Measurements from ENCODE around the gene PLCH1.

PLCH1 gene

DNA sequence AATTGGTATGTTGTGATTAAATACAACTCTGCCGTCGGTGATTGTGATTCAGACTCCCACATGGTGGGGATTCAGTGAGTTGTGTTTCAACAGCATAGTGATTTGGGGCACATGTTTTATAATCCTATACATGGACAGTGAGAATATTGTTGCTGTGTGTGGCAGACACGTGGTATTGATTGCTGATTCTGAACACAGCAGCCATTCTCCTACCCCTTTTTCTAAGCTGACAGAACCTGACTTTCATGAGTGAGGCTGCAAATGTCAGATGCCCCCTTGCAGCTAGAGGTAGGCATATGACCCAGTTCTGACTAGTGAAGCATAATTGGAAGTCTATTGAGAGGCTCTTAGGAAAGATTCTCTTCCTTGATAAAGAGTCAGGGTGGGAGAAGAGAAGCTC, 296.3 kb downstream of the PLCH1 start:
- no peak for DNase-seq

DNA sequence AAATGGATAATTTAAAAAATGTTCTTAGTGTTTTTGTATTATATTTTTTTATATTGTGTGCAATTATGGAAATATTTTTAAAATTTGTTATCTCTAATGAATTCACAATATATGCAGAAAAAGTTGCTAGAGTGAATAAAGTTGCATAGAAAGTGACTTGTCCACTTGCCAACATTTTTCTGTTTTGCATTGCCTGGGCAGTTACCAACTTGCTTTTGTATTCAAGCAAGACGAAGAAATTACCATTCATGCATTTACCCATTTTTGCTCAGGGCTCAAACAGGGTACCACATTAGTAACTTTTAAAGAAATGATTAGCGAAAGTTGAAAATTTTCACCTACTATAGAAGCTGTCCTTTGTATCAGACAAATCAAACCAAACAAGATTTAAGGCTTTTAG, 298.5 kb downstream of the PLCH1 start:
- no peak for DNase-seq

DNA sequence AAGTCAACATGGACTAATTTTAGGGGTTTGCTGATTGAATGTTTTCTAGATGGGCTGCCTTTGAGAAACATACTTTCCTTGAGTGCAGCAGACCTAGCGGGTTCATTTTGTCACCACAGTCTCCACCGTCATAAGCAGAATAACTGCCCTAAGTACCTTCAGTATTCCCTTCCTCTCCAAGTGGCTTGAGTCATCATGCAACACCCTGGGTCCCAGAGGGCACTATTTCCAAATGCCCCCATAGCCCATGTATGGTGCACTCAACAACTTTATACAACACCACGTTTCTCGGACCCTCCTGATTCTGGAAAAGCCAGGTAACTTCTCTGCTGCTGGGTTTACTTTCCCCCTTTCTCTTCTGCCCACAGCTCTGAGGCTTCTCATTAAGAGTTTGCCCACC, 300.1 kb downstream of the PLCH1 start:
- DNase-seq = no peak

DNA sequence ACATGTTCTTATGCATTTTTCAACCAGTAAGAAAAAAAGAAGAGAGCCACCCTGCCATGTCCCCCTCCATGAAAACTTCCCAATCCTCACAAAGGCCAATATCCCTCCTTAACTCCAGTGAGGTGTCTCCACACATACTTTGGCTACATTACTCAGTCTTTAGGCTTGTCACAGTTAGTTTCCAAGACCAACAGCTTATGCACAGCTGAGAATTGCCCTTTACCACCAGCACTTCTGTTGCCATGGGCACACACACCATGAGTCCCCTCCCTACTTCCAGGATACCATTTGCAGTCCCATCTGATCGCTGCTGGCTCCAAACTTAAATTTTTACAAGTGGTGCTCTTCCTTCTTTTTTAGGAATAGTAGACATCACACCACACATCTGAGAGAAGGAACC, 301.1 kb downstream of the PLCH1 start:
- DNase-seq = no peak

DNA sequence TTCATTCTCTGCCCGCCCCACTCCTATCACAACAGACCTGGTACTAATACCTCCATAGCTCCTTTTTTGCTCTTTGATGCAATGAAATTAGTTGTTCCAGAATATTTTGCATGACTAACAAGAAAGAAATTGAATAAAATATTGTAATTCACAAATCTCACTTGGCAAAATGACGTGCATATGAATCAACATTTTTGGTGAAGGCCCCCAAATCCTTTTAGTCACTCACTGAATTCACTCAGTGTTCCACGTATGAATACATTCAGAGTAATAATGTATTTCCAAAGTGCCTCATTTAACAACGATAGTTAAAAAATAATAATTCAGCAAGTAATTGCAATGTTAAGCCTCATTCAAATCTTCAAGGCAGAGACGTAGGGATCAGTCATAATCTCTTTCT, 302.8 kb downstream of the PLCH1 start:
- no peak for DNase-seq

DNA sequence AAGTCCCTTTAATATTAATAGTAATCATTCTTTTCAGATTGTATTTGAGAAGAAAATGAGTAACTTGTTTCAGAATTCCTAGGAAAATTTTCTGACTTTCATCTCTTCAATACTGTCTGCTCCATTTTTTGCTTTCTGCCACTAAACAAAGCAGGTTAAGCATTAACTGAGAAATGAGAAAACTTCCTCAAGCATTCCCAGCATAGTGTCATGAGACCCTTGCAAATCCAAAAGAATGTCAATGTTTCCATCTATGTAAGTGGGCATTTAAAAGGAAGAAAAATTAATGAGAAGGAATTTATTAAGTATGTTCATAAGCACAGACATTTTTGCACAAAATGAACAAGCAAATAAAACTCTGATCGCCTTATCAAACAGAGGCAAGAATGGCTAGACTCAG, 303.4 kb downstream of the PLCH1 start:
- no peak for DNase-seq

DNA sequence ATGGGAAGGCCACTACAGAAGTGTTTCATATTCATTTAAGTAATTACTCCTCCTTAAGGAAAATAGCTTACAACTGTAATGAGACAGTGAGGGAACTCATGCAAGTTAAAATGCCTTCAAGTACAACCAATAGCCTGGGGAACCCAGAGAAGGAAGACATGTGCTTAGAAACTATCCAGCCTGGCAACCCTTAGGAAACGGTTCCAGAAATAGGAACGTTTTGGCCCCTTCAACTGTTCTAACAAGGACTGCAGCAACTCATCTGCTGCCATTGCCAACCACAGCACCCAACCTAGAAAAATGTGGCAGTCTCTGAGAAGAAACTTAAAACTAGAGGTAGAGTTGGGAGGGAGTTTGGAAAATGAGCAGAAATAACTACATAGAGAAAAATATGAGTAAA, 303.8 kb downstream of the PLCH1 start:
- DNase-seq = no peak

DNA sequence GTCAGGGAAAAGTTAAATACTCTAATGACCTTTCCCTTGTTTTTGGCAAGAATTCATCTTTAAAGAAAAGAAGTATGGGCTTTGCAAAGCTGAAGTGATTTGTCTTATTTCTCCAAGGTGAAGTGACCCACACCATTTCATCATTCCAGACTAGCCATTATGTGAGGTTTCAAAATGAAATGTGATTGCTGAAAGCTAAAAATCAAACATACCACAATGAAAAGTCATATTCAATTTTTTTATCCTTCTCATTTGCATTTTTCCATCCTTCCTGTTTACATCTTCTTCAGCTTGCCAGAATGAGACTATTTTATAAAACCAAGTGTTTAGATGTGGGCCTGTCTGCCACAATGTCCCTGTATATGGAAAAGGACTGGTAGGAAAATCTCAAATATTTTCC, 309.1 kb downstream of the PLCH1 start:
- DNase-seq = no peak

DNA sequence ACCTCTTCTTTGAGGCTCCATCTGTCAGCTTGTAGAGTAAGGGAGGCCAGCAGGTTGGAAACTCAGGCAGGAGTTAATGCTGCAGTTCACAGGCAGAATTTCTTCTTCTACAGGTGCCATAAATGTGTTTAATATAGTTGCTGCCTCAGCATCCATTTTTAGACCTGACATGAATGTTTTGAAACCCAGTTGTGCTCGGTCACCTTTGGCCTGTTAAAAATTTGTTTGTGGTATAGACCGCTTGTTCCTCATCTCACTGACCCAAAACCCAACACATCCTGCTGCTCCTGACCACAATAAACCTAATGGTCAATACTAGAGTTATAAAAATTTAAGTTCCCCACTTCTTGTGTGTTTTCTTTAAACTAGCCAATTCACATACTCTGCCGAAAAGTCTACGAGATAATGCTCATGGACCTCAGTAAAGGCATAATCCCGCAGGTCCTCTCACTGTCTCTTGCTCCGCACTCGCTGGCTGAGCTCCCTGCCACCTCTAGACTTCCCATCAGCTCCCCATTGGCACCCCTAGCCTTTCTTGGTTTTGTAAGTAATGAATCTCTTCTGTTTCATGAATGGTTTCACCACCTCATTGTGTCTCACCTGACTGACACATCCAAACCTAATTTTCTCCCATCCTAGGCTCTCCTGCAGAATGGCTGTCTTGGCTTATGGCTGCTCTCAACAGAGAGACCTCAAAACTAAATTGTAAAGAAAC, 312.9 kb downstream of the PLCH1 start:
- no peak for DNase-seq

DNA sequence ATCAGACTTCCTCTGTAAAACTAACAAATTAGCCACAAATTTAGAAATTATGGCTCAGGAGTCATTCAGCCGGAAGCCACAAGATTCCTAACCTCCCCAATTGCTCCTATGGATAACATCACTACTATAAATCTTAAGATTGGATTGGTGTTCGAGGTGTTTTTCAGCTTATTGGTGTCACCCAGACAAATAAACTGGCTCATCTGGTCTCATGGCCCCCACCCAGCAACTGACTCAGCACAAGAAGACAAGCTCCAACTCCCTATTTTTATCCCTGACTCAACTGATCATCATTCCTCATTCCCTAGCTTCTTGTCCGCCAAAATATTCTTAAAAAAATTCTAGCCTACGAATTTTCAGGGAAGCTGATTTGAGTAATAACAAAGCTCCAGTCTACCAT, 316.3 kb downstream of the PLCH1 start:
- DNase-seq = no peak

DNA sequence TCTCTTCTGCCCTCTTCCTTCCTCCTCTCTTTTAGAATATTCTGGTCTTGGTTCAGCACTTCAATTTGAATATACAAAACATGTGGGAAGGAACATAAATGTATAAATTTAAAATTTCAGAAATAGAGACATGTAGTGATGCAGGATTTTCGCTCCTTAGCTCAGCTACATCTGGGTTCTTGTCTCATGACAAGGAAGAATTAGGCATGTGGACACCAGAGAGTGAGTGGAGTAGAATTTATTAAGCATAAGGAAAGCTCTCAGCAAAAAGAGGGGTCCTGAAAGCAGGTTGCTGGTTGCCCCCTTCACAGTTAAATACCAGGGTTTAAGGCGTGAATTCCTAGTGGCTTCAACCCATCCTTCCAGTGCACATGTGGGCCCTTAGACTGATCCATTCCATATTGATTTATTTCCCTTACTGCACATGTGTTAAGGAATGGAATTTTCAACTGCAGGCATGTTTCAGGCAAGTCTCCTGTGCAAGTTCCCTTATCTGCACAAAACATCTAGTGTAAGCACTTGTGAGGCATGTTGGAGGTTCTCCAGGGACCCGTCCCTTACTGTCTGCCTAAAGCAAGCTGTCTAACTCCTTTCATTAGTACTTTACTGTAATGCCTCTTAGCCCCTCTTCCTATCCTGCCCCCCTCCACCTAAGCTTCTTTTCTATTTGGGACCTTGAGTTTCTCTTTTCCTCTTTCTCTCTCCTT, 318.2 kb downstream of the PLCH1 start:
- no peak for DNase-seq

DNA sequence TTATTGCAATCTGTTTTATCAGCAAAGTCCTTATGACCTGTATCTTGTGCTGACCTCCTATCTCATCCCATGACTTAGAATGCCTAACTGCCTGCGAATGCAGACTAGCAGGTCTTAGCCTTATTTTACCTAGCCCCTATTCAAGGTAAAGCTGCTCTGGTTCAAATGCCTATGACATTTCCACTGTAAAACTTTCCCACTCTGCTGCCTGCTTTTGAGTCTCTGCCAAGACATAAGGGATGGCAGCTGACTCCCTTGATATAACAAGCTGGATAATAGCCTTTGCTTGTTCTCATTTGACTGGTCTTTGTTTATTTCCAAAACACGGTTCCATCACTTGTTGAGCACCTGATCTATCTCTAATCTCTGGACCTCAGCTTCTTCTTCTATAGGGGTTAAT, 319.5 kb downstream of the PLCH1 start:
- no peak for DNase-seq

DNA sequence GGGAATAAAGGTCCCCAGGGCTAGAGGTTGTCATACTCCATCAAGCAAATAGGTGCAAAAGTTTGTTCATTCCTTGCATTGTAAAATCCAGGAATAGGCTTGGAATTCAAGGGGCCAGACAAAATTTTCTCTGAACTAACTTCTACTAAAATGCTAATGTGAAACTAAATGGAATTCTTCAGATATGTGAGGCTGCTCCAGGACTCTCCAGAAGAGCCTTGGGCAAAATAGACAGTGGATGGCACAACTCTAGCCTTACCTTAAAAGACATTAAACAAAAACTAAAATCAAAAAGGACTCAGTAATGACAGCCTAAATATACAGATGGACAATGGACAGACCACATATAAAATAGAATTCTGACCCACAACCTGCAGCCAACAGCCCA, 320.6 kb downstream of the PLCH1 start:
- DNase-seq = no peak

DNA sequence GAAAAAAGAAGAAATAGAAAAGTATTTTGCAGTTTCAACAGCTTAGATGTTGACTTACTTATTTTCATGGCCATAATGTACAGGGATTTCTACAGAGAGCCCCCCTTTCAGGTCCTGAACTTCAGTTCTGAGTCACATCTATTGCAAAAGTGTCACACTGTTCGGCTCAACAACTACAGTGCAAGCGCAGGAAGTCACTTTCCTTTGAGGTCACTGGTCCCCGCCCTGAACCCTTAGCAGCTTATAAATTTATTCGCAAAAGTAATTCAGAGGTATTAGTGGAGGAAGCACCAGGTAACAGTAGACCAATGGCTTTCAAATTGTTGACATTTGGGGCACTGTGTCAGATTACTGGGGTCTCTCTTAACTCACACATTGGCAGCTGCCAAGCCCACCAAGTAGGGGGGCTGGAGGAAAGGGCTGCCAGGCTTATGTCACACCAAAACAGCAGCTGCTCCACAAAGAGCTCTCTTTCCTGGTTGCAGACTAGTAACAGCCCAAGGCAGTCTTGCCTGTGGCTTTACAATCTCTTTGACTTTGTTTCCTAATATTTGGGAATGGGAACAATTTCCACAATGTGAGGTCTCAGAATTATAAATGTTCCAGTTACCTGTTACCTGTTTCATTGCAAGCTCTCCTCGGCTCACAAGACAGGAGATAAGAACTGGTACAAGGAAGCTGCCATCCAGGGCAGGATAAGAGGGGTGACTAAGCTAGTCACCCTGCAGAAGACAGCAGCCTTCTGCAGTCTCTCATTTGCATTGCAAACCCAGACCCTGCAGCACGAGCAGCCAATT, 321.1 kb downstream of the PLCH1 start:
- no peak for DNase-seq

DNA sequence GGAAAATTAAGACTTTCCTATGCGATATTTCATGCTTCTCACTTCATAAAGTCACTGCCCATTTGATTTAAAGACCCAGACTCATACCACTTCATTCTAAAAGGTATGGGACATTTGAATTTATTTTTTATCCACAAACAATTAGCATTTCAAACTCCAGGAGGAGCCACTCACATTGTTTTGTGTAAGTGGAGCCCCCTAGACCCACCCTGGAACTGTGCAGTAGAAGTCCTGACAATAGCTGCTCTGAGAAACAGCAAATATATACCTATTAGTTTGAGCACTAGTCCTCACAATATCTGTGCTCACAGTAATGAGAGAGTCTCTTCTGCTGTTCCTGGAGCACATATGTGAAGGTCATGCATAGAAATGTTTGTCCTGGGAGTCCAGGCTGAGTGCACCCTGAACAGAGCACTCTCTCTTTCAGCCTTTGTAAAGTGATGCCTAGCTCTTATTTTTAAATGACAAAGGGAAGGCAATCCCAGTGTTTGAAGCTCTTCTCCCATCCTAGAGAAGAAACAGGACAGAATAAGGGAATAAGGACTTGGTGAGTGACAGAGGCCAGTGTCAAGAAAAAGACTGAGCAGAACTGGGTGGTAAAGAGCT, 323.9 kb downstream of the PLCH1 start:
- no peak for DNase-seq

DNA sequence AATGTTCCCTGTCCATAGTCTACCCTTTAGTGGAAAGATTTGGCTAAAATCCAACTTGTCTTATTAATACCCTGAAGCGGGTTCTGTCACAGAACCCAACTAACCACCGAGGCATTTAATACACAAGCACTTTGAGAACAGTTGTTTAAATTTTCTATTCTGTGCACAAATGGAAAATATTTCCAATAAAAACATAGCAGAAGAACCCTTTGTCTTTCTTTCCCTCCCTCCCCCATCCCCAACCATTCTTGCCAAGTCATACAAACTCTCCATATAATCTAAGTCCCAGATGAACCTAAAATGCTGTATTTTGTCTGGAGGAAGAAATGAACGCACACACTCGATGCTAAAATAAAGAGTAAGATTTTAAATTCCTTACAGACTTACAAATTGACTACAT, 324.5 kb downstream of the PLCH1 start:
- no peak for DNase-seq

DNA sequence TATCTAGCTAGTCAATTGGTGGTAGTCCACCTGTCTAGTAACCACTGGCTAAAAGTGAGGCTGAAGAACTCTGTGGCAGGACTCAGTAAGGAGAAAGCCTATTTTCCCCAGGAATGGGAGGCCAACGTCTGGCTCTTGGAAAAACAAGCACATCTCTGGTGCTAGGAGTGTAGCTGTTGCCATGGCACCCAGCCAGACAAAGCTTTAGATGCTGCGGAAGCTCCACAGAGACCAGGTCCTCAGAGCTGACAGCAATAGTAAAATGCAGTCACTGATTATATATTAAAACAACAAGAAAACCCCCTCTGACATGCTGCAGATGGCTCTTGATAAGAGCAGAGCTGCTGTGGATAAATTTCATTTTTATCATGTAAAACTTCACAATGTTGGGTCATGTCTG, 326.5 kb downstream of the PLCH1 start:
- no peak for DNase-seq

DNA sequence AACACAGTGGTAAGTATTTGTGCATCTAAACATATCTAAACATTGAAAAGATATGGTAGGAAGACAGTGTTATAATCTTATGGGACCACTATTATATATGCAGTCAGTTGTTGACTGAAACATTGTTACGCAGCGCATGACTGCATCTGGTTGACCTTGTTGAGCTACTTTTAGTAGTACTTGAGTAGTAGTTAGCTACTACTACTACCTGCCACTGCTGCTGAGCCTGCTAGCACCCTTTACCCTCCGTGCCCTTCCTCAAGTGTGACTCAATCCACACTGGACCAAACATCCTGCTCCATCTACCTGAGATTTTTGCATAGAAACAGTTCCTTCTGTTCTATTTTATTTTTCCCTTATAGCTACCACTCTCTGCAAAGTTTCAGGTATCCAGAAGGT, 327.8 kb downstream of the PLCH1 start:
- DNase-seq = no peak

DNA sequence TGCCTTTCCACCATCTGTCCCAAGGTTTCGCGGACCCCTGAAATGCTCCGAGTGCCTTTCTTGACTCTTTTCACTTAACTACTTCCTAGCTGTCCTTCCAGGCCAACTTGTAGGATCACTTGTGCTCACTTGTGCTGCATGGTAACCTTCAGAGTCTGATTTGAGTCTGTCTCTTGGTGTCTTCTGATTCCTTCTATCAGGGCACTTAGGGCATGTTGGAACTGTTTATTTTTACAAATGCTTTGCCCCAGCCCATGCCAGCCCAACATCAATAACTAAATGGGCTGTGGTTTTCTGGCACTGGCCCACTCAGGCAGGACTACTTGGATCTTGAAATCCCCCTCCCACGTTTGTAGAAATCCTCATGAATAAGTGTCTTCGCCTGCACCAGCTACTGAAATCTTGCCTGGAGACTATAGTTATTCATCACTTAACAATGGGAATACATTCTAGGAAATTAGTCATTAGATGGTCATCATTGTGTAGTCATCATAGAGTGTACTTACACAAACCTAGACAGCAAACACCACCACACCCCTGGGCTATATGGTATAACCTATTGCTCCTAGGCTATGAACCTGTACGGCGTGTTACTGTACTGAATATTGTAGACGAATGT, 328.3 kb downstream of the PLCH1 start:
- no peak for DNase-seq

DNA sequence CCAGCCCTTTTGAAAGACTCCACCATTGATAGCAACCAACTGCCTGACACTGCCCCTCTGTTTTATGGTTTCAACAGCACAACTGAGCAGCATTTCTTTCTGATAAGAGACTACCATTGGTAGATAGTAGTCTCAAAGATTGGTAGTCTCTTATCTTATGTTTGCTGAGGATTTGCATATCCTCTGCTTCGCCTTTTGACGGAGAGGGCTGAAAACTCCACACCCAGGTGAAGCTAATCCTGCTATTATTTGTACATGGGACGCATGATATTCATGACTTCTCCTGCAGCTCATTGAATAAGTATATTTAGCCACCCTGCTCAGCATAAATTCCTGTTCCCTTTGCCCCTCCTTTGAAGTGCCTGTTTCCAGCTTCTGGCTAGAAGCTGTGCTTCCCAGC, 332.0 kb downstream of the PLCH1 start:
- DNase-seq = no peak

DNA sequence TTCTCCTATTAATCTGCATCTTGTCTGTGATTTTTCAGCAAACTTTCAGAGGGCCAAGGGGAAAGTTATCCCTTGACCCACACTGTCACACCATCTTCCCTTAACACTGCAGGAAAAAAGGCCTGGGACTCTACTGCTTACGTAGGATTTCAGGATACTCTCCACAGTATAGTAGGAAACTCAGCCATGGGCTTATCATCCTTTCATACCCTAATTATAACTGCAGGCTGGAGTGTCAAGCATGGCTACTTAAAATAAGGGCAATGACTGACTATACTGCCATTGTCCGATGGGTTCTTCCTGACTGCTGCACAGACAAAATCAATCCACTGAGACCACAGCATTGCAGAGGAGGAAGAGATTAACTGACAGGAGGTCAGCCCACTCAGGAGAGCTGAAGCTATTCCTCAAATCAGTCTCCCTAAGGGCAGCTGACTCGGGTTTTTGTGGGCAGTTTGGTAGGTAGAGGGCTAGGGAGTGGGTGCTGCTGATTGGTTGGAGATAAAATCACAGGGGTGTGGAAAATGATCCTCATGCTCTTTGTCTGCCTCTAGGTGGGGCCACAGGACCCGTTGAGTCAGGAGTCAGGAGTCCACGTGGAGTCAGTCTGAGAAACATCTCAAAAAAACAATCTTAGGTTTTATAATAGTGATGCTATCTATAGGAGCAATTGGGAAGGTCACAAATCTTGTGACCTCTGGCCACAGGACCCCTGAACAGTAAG, 333.2 kb downstream of the PLCH1 start:
- DNase-seq = no peak

DNA sequence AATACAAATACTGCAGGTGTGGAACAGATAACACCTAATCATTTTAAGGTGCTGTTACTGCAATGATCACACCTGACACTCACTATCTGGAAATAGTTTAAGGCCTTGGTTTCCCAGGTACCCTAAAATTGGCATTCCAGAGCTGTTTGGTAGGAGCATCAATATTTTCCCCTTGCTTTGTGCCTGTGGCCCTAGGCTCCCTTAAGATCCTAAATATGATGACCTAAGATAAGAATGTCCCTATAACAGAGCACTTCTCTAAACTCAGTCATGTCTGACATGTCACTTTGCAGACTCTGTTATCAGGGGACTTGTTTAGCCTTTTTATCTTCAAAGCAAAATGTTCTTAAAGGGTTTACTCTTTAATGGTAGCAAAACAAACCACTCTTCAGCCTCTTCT, 335.5 kb downstream of the PLCH1 start:
- DNase-seq = no peak

DNA sequence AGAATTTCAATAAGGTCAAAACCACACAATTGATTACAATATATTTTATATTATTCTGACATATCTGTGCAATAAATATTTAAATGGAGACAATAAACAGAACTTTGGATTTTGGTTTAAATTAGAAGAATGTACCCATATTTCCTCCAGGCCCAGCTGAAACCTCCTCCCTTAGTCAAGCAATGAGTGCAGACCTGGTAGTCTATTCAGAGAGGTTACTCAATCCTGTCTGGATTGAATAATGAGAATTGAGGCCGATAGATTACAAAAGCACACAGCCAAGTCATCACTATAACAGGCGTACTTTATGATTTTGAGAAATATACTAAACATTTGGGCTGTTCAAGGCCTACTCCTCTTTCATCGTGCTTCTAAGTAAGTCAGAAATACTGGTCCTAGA, 336.9 kb downstream of the PLCH1 start:
- no peak for DNase-seq

All from activated CD8-positive, alpha-beta memory T cell treated with anti-CD3 and anti-CD28 coated beads, Interleukin-2, amount 50 U/mL, for 48 hours (primary cell).